Measurements from ENCODE around the gene LCE7A.
A peak's percentile ranks its signal among the peaks of the same experiment; 100 is the strongest.

LCE7A gene

DNA sequence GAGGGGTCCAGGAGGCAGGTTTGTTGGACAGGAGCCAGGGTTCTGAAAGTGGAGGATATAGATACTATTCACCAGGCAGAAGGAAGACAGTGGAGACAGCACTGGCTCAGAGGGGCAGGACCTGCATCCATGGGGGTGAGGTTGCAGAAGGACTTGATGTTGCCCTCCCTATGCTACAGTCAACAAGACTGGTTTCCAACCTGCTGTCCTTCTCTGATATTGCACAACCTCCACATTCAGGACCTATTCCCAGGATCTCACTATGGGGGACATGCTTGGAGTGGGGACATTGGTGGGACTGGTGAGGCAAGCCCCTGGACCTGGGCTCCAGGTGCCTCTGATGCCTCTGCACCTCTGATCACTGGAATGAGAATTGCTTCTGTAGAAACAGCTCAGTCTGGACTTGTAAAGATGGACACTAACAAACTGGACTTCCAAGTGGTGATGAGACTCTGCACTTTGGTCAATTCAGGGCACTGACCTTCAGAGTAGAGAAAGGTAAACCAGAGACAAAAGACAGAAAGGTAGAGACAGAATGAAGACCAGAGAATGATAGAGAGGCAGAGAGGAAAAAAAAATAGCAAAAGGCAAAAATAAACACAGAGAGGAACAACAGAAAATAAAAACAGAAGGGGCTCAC is 19.9 kb downstream of the LCE7A start:
- no peak for DNase-seq (ENCODE audit: low read depth, low spot score)
- H3K27ac ChIP-seq: peak overlapping the region; percentile 76

DNA sequence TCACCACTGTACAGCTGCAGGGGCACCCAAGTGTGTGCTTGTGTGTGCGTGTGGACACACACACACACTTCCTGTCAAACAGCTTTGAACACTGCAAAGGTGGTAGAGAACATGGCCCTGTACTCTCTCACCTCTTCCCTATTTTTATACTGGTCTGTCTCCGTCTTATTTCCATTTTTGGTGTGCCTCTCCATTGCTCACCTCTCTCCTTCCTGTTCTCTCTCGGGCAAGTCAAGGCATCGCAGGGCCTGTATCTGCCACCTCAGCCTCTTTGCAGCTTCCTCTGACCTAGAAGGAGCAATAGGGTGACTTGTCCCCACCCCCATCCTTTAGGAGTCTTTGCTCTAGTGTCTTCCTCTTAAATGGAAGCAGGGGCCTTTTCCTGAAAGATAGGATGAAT is 20.5 kb downstream of the LCE7A start:
- H3K27ac ChIP-seq: peak overlapping the region; percentile 76
- DNase-seq (ENCODE audit: low read depth, low spot score): no peak

DNA sequence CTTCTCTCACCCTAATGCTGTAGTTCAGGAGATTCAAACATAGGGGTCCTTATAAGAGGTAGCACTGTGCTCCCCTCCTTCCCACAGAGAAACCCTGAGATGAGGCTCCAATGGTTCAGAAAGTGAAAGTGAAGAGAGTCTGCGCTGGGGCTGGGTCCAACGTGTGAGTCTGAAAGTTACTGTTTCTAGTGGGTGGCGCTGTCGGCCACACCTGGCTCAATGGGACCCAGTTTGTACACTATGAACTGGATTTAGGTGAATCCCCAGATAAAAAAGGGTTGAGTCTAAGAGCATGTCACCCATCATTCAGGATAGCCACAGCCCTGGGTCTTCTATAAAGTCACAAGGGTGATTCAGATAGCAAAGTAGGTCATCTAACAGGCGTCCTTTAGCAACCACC is 21.1 kb downstream of the LCE7A start:
- no peak for DNase-seq (ENCODE audit: low read depth, low spot score)
- H3K27ac ChIP-seq: peak overlapping the region; percentile 76

DNA sequence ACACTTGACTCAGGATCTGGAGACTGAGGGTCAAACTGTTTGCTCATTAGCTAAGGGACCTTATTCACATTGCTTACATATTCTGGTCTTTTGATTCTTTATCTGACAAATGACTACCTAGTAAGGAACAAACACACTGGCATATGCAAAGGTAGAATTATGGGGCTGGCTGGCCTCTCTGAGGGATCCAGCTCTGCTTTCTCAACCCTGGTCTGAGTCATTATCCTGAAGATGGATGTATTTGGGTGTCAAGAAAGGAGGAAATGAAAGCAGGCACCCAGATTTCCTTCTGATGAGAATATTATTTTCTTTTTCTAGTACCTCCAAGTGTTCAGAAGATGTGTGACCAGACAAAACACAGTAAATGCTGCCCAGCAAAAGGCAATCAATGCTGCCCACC is 24.3 kb downstream of the LCE7A start:
- H3K27ac ChIP-seq: peak overlapping the region; percentile 26
- no peak for DNase-seq (ENCODE audit: low read depth, low spot score)

DNA sequence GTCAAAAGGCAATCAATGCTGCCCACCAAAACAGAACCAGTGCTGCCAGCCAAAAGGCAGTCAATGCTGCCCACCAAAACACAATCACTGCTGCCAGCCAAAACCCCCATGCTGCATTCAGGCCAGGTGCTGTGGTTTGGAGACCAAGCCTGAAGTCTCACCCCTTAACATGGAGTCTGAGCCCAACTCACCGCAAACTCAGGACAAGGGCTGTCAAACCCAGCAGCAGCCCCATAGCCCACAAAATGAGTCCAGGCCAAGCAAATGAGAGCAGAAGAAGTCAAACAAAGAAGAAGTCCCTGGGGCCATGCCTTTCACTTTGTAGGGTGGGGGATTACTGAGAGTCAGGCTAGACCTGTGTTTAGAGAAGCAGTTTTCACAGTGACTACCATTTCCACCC is 24.7 kb downstream of the LCE7A start:
- H3K27ac ChIP-seq: peak overlapping the region; percentile 26
- DNase-seq (ENCODE audit: low read depth, low spot score): no peak

DNA sequence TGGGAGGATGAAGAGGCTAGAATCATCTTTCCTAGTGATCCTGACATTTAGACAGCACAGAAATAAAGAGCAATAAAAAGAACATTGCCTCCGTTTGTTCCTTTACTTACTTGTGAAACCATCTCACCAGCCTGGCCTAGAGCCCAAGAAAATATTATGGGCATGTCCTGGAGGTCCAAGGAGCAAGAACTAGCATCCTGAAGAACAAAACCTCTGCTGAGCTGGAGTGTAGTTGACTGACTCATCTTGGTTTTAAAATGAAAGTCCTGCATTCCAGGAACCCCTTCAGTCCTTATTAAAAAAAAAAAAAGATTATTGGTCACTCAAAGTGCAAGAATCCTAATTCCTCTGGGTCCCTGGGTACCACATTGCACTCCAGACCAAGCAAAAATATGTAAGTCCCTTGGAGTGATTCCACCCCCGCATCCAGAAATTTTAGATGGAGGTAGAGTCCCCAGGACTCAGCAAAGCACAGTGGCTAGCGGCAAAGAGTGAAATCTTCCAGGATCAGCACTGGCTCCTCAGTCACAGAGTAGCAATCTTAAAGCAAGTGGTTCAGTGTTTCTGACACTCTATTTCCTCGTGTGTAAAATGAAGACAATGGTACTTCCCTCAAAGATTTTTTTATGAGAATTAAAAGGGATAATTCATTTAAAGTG is 25.3 kb downstream of the LCE7A start:
- peak overlapping the region; percentile 26 for H3K27ac ChIP-seq
- no peak for DNase-seq (ENCODE audit: low read depth, low spot score)

DNA sequence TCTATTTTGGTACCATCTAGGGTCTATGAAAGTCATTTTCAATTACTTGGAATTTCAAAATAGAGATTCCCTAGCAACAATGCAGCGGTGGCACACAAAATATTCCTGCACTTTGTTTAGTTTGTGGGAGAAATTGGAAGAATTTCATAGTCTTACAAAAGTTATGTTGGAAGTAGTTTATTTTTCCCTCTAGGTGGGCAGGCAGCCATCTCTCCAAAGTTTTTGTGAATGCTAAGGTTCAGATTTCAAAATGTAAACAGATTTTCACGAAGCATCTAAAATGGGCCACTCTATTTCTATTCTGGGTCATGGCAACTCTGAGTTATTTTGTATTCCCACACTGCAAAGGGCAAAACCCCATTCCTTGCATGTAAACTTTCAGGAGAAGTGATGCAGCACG is 26.3 kb downstream of the LCE7A start:
- no peak overlapping the region for H3K27ac ChIP-seq
- DNase-seq (ENCODE audit: low read depth, low spot score): no peak

DNA sequence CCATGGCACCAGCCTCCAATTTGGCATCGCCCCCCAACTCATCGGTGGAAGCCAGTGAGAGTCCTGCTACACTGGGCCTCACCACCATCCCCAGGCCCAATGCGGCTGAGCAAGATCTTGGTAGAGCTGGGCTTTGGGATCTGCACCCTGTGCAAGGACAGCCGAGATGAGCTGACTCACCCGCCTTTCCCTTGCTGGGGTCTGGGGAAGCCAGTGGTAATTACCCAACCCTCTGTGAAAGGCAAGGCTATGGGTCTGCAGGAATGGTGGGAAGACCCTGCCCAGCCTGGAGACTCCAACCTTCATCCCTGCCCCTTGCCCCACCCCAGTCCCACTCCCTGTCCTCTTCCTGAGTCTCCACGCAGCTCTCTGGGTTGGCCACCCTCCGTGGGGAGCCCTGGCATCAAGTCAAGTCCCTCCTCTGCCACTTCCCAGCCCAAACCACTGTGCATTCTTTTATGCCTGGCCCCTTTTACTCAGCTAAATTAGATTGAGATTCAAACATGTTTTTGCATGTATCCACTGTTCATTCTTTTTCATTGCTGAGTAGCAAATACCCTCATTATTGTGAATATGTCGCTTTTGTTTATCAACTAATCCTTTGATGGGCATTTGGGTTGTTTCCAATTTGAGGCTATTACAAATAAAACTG is 27.1 kb downstream of the LCE7A start:
- peak overlapping the region; percentile 27 for H3K27ac ChIP-seq

DNA sequence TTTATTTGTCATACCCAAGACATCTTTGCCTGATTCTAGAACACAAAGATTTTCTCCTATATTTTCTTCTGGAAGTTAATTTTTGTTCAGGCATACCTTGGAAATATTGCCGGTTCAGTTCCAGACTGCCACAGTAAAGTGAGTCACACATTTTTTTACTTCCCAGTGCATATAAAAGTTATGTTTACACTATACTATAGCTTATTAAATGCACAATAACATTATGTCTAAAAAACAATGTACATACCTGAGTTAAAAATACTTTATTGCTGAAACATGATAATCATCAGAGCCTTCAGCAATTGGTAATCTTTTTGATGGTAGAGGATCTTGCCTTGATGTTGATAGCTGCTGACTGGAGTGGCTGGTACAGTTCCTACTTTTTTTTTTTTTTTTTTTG is 28.3 kb downstream of the LCE7A start:
- DNase-seq (ENCODE audit: low read depth, low spot score): no peak
- H3K27ac ChIP-seq: no peak overlapping the region

More for the DNA sequence above, 27.1 kb downstream of the LCE7A start:
- no peak for DNase-seq (ENCODE audit: low read depth, low spot score)

DNA sequence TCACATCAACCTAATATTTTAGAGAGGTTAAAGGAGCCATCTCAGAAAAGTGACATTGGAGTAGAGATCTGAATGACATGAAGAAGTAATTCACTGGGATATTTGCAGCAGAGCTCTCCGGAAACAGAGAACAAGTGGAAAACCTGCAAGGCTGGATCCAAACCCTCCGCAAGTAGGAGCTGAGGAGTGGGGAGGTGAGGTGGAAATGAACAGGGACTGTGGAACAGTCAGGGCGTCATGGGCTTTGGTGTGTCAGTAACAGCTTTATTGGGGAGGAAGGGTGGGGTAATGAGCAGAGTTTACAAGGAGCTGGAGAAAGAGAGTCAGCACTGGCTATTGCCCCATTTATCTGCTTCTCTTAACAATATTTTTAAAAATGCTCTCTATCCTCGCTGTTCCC is 39.2 kb downstream of the LCE7A start:
- DNase-seq (ENCODE audit: low read depth, low spot score): no peak
- no peak overlapping the region for H3K27ac ChIP-seq

DNA sequence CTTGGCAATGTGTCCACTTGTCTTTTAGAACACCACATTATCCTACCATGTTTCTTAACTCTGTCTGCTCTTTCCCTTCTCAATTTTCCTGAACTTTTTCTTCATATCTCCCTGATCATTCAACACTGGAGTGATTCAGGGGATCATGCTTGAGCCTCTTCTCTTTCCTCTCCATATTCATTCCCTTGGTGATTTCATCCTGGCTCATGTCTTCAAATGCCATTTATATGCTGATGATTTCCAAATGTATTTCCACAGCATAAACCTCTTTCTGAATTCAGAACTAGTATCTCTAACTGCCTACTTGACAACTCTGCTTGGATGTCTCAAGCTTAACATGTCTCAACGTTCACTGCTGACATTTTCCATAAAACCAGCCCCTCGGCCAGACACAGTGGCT is 40.1 kb downstream of the LCE7A start:
- H3K27ac ChIP-seq: no peak overlapping the region
- DNase-seq (ENCODE audit: low read depth, low spot score): no peak

DNA sequence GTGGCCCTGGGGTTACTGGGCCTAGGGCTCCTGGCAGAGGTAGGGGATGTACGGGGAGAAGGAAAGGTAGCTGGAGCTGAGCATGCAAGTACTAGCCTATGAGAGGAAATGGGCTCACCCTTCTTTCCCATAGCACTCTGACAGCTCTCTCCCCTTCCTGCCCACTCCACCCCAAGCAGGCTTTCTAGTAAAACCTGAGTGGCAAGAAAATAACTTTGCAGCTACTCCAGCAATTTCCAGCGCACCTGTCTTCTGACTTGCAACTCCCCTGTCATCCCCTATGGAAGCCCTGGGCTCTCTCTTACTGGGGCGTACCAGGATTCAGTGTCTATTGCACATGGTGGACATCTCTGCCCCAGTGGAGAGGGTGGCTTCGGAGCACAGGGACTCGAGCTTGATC is 41.8 kb downstream of the LCE7A start:
- H3K27ac ChIP-seq: no peak overlapping the region
- DNase-seq (ENCODE audit: low read depth, low spot score): no peak

DNA sequence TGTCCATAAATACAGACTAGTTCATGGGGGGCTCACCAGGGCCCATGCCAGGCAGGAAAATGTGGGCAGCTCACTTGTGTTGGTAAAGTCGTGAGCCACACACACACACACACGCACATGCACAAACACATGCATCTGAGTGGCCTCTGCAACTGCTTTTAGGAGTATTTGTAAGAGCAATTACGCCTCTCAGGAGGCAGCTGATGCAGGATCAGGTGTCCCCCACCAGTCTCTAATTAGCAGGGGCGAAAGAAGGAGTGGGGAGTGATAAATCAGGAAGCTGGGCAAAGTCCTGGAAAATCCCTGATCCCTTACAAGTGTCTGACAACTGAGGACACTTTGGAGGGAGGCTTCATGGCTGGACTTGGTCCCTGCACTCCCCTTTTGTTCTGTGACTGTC is 42.8 kb downstream of the LCE7A start:
- DNase-seq (ENCODE audit: low read depth, low spot score): no peak
- H3K27ac ChIP-seq: no peak overlapping the region

DNA sequence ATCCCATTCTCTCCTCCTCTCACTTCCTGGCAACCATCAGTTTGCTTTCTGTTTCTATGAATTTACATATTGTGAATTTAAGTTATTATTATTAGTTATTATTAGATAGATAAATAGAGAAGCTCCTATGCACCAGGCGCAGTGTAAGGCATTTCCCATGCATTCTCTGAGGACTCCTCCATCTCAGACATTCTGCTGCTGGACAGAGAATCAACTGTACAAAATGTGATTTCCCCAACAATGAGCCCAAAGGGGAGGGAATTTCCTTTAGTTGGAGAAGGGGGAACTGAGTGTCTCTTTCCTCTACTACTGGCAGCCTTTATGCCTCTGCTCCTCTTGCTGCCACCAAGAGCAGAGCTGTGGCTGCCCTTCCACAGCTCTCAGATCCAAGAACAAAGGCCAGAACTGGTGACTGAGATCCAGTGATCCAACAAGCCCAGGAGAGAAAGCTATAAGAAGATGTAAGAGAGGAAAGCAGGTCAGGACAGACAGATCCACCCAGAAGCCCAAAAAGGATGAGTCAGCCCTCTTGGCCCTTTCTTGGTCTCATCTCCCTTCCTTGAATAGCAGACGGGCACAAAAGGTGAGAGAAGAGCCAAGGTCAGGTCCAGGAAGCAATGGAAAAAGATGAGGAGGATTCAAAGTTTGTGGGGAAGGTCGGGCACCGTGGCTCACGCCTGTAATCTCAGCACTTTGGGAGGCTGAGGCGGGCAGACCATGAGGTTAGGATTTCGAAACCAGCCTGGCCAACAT is 45.1 kb downstream of the LCE7A start:
- DNase-seq (ENCODE audit: low read depth, low spot score): no peak
- peak overlapping the region; percentile 96 for H3K27ac ChIP-seq

DNA sequence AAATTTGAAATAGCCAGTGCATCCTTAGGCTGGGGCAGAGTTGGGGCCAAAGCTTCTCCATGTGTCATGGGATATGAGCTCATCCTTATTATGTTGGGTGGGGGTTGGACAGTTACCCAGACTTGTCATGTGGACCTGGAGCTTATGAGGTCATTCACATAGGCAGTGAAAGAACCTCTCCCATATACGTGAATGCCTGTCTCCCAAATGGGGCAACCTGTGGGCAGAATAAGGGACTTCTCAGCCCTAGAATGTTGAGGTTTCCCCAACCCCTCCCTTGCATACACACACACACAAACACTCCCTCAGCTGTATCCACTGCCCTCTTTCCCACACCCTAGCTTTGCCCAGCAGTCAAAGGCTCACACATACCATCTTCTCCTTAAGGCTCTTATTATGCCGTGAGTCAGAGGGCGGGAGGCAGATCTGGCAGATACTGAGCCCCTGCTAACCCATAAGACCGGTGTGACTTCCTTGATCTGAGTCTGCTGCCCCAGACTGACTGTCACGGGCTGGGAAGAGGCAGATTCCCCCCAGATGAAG is 46.3 kb downstream of the LCE7A start:
- DNase-seq (ENCODE audit: low read depth, low spot score): peak; percentile 100
- H3K27ac ChIP-seq: peak overlapping the region; percentile 96

DNA sequence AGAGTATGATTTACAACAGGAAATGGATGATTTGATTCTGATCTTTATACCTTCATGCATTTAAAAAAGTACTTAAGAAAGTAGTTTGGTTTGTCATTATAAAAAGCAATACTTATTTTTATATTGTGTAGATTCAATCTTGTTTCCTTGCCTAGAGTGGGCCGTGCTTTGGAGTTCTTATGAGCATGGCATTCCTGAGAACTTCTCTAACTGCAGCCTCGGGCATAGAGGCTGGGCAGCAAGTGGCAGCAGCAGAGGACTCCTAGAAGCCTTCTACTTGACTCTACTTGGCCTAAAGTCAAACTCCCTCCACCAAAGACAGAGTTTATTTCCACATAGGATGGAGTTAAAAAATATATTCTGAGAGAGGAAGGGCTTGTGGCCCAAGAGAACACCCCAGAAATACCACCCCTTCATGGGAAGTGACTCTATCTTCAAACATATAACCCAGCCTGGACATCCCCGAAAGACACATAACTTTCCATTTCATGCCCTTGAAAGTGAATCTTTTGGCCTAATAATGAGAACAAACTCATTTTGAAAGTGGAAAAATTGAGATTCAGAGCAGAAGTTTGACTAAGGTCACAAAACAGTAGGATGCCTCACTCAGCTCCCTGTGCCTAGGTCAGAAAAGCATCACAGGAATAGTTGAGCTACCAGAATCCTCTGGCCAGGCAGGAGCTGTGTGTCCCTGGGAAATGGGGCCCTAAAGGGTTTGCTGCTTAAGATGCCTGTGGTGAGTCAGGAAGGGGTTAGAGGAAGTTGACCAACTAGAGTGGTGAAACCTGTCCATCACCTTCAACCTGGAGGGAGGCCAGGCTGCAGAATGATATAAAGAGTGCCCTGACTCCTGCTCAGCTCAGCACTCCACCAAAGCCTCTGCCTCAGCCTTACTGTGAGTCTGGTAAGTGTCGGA is 48.1 kb downstream of the LCE7A start, which contains the start of gene IVL:
TSS of gene IVL (plus strand) at position 861 of the 916 bp plus-strand sequence. CDS start 1,252 bp downstream, outside the sequence.
- DNase-seq (ENCODE audit: low read depth, low spot score): peak; percentile 81
- peak within 1 kb of the TSS; percentile 96 for H3K27ac ChIP-seq

DNA sequence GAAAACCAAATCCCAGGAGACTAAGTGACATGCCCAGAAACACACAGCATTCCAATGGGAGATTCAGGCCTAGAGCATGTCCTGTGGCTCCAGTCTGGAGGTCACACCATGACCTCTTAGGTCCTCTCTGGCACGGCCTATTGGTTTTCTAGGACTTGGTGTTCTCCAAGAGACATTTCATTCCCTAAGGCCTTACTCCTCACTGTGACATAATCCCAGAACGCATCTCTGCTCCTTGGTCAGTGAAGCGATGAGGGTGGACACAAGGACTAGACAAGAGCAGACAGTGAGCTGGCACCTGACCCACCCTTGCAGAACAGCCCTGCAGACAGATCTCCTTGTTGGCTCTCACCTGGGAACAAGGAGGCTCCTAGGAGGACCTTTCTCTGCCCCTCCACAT is 49.4 kb downstream of the LCE7A start:
- H3K27ac ChIP-seq: peak overlapping the region; percentile 96
- no peak for DNase-seq (ENCODE audit: low read depth, low spot score)
